Measurements from ENCODE around the gene IL17RB. TPM values are rescaled to one million over a fixed set of nuclear protein-coding genes. Genes with fewer than 3 reads are reported as not detected.

The IL17RB gene
- polyA plus RNA-seq, 1 experiment, result not detected

DNA sequence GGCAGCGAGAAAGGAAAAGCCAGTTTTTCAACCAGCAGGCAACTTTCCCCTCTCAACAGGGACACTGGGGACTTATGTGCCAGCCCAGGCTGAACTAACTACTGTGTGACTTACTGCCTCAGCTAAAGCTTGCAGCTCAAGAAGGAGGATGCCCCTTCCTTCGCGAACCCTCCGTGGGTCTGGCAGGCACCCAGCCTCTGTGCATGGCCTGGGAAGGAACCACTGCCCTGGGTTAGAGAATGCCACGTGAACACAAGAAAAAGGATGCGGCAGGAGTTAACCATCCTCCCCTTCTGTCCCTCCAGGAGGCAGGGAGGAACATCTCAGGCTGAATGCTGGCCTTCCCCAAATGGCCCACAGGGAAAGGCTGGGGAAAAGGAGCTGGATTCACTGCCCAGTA lies 29.2 kb upstream of the IL17RB start:
- peaks cover 12% of the 10 kb centered on the region for H3K27me3 ChIP-seq (ENCODE audit: control insufficient read depth, insufficient read depth, low read length)
- H3K27ac ChIP-seq (ENCODE audit: low read depth, low read length), result no peak overlapping the region
- no peak for DNase-seq (ENCODE audit: low read depth, low spot score)
- POLR2A ChIA-PET, result no interaction called here
- CTCF ChIA-PET, result no interaction called here
- H3K4me3 ChIP-seq (ENCODE audit: low read depth, low read length), result no peak overlapping the region
- TF ChIP-seq, protein P1, sequence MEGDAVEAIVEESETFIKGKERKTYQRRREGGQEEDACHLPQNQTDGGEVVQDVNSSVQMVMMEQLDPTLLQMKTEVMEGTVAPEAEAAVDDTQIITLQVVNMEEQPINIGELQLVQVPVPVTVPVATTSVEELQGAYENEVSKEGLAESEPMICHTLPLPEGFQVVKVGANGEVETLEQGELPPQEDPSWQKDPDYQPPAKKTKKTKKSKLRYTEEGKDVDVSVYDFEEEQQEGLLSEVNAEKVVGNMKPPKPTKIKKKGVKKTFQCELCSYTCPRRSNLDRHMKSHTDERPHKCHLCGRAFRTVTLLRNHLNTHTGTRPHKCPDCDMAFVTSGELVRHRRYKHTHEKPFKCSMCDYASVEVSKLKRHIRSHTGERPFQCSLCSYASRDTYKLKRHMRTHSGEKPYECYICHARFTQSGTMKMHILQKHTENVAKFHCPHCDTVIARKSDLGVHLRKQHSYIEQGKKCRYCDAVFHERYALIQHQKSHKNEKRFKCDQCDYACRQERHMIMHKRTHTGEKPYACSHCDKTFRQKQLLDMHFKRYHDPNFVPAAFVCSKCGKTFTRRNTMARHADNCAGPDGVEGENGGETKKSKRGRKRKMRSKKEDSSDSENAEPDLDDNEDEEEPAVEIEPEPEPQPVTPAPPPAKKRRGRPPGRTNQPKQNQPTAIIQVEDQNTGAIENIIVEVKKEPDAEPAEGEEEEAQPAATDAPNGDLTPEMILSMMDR (IDR thresholded peaks at IDR 0.05; ENCODE audit: low read depth, low read length), result no peak
- no peaks in the 10 kb centered on the region for H3K9me3 ChIP-seq (ENCODE audit: control insufficient read depth, insufficient read depth, low read length)

DNA sequence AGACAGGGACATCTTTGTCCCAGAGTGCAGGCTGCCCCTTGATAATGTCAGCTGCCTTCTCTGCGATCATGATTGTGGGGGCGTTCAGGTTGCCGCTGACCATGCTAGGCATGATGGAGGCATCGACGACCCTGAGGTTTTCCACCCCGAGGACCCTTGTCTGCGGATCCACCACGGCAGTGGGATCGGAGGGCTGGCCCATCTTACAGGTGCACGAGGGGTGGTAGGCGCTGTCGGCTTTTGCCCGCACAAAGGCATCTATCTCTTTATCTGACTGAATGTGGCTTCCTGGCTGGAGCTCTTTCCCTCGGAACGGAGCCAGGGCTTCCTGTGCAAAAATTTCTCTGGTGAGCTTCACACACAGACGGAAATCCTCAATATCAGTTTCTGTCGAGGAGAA lies 28.6 kb upstream of the IL17RB start:
- ChIA-PET POLR2A (no interaction called here), CTCF (no interaction called here)
- TF ChIP-seq, protein P1 (IDR thresholded peaks at IDR 0.05; ENCODE audit: low read depth, low read length), result no peak
- no peak for DNase-seq (ENCODE audit: low read depth, low spot score)
- Histone ChIP-seq H3K9me3 (ENCODE audit: control insufficient read depth, insufficient read depth, low read length) (no peaks in the 10 kb centered on the region; the same call in 1 of the 2 replicates), H3K4me3 (ENCODE audit: low read depth, low read length) (no peak overlapping the region), H3K27me3 (ENCODE audit: control insufficient read depth, insufficient read depth, low read length) (peaks cover 7% of the 10 kb centered on the region), H3K27ac (ENCODE audit: low read depth, low read length) (no peak overlapping the region)

DNA sequence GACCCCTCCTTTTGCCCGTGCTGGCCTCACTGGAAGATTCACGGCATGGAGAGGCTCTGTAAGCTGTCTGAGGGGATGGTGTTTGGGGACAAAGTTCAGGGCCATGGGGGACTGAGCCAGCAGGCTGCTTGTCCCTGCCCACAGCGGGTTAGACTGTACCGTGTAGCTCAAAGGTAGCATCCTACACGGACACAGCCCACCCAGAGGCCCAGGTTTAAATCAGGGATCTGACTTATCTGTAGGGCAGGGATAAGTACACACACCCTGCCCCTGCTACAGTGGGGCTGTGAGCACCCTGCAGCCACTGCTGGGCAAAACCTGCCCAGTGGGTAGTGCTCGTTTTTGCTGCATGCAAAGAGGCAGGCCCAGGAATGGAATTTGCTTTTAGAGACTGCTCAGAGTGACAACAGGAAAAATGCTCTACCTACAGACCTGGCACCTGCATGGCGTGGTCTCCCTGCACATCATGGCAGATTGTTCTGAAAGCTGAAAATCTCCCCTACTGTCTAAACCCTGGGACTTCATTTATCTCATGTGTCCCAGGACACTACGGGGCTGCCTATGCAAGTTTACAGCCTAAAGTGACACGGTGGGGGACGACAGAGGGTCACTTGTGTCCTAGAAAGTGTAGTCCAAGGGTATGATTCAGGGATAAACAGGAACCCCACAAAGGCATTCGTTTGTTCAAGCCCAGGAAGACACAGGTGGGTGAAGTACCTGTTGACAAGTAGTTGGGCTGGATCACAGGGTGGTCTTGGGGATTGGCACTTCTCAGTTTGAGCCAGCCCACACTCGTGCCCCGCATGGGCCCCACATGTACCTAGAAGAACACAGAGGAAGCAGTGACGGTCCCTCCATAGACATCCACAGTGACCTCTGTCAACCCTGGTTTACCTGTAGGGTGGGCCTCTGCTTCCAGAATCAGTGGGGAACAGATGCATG lies 27.9 kb upstream of the IL17RB start:
- no peaks in the 10 kb centered on the region; the same call in 1 of the 2 replicates for H3K9me3 ChIP-seq (ENCODE audit: control insufficient read depth, insufficient read depth, low read length)
- H3K27me3 ChIP-seq (ENCODE audit: control insufficient read depth, insufficient read depth, low read length), result peaks cover 6% of the 10 kb centered on the region
- TF ChIP-seq, protein P1 (IDR thresholded peaks at IDR 0.05; ENCODE audit: low read depth, low read length), result no peak
- CTCF ChIA-PET, result no interaction called here
- H3K27ac ChIP-seq (ENCODE audit: low read depth, low read length), result no peak overlapping the region
- POLR2A ChIA-PET, result no interaction called here
- H3K4me3 ChIP-seq (ENCODE audit: low read depth, low read length), result no peak overlapping the region
- DNase-seq (ENCODE audit: low read depth, low spot score), result no peak

DNA sequence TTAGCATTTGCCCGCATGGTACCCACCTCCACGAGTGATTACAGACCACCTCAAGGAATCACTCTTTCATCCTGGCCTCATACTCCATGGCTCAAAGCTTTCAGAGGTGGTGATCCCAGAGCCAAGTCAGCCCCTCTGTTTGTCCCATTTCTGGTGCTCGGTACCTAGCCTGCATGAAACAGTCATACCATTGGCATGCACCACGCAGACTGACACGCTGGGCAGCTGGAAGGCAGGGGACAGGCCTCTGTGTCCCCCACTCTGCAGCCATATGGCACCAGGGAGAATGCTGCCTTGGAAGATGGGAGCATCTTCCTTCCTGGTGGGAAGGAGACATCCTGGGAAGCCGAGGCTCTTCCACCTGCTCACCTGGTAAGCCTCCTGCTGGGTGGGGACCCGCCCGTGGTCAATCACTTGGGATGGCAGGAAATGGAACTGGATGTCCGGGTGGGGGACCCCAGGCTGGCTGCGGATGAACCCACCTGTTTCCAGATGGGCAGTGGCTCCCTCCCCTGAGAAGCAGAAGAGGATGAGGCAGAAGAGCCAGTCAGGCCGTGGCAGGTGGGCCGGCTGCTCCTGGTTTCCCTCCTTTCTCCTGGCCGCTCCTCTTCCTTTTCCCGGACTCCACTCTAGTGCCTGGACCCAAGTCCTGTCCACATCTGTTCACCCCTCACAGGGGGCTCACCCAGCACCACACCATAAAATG lies 27.1 kb upstream of the IL17RB start:
- ChIA-PET POLR2A (no interaction called here), CTCF (no interaction called here)
- DNase-seq (ENCODE audit: low read depth, low spot score), result no peak
- TF ChIP-seq, protein P1 (IDR thresholded peaks at IDR 0.05; ENCODE audit: low read depth, low read length), result no peak
- no peaks in the 10 kb centered on the region; the same call in 1 of the 2 replicates for H3K9me3 ChIP-seq (ENCODE audit: control insufficient read depth, insufficient read depth, low read length)
- peaks cover 6% of the 10 kb centered on the region for H3K27me3 ChIP-seq (ENCODE audit: control insufficient read depth, insufficient read depth, low read length)
- no peak overlapping the region for H3K27ac ChIP-seq (ENCODE audit: low read depth, low read length)
- H3K4me3 ChIP-seq (ENCODE audit: low read depth, low read length), result no peak overlapping the region

DNA sequence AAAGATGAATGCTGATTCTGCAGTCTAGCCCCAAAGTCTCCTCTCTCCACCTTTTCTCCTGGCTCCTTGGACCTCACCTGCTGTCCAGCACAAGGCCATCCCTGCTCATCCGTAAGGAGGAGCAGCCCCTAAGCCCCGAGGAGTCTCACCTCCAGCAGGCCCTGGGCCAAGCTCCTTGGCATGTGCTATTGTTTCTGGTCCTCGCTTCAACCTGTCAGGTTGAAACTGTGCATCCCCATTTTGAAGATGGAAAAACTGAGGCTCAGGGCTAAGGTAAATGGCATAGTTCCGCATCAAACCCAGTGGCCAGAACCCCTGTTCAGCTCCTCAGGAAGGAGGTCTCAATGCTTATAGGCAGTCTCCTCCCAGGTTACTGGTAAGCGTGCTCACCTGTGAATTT lies 26.3 kb upstream of the IL17RB start:
- ChIA-PET CTCF (no interaction called here), POLR2A (no interaction called here)
- TF ChIP-seq, protein P1 (IDR thresholded peaks at IDR 0.05; ENCODE audit: low read depth, low read length), result no peak
- H3K9me3 ChIP-seq (ENCODE audit: control insufficient read depth, insufficient read depth, low read length), result no peaks in the 10 kb centered on the region; the same call in 1 of the 2 replicates
- no peak overlapping the region for H3K4me3 ChIP-seq (ENCODE audit: low read depth, low read length)
- peaks cover 4% of the 10 kb centered on the region for H3K27me3 ChIP-seq (ENCODE audit: control insufficient read depth, insufficient read depth, low read length)
- H3K27ac ChIP-seq (ENCODE audit: low read depth, low read length), result no peak overlapping the region
- no peak for DNase-seq (ENCODE audit: low read depth, low spot score)
